IMR-90 (cell line): ENCODE measurements around the gene MYO9A. TPM values are rescaled to one million over a fixed set of nuclear protein-coding genes. Genes with fewer than 3 reads are reported as not detected.

ENCODE experiments used
- ATAC-seq: fragments of 200-7000 bp; cut with Tn5 transposase; 2 replicates; pipeline ENCODE4 v1.9.1; 2020; ENCODE audit warnings: low read depth, mild to moderate bottlenecking, moderate library complexity
- BruUV-seq: library from RNA; stranded (reverse); fragments of 400-500 nt; replicated peaks from 2 replicates; lab custom pipeline; 2021; lab: Mats Ljungman, UMichigan
- CTCF ChIA-PET: fragments of 300-600 bp; formaldehyde crosslinking; extraction: SDS; loops from one replicate; lab custom pipeline; 2021; ENCODE audit warnings: antibody characterized with exemption; lab: Yijun Ruan, JAX
- POLR2A ChIA-PET: fragments of 300-600 bp; sonication (Branson Sonifier 250); formaldehyde crosslinking; loops from one replicate; lab custom pipeline; 2022; ENCODE audit warnings: antibody characterized with exemption; ENCODE audit not compliant: unreplicated experiment; lab: Charles Lee
- DNase-seq: peaks from one replicate; pipeline ENCODE4 v3.0.0; 2013
- H2AFZ ChIP-seq: replicated peaks from 2 replicates; pipeline ENCODE3; 2013; ENCODE audit warnings: low read length, mild to moderate bottlenecking; ENCODE audit not compliant: poor library complexity
- H2AK5ac ChIP-seq: 2 replicates; pipeline ENCODE4 v1.6.1; 2013; ENCODE audit warnings: low read depth, low read length, inconsistent platforms
- H2AK9ac ChIP-seq: replicated peaks from 2 replicates; pipeline ENCODE3; 2013; ENCODE audit warnings: mild to moderate bottlenecking, low read depth, low read length, moderate library complexity; ENCODE audit not compliant: poor library complexity
- H2BK120ac ChIP-seq: 2 replicates; pipeline ENCODE4 v1.6.1; 2013; ENCODE audit warnings: low read depth, low read length, inconsistent platforms
- H2BK15ac ChIP-seq: 3 replicates; pipeline ENCODE4 v1.6.1; 2013; ENCODE audit warnings: low read depth, low read length, inconsistent platforms
- H2BK20ac ChIP-seq: 2 replicates; pipeline ENCODE4 v1.6.1; 2013; ENCODE audit warnings: low read depth, mild to moderate bottlenecking, inconsistent platforms, low read length, moderate library complexity
- H2BK5ac ChIP-seq: 2 replicates; pipeline ENCODE4 v1.6.1; 2013; ENCODE audit warnings: mild to moderate bottlenecking, low read depth, low read length, inconsistent platforms; ENCODE audit not compliant: poor library complexity, severe bottlenecking
- H3K14ac ChIP-seq: replicated peaks from 2 replicates; pipeline ENCODE4 v1.6.1; 2013; ENCODE audit warnings: low read depth, low read length, inconsistent platforms
- H3K18ac ChIP-seq: 2 replicates; pipeline ENCODE4 v1.6.1; 2013; ENCODE audit warnings: low read depth, low read length, control low read depth
- H3K23ac ChIP-seq: 2 replicates; pipeline ENCODE4 v1.6.1; 2013; ENCODE audit warnings: low read depth, low read length, inconsistent platforms
- H3K27ac ChIP-seq: 2 replicates; pipeline ENCODE4 v1.5.1; 2013; ENCODE audit warnings: mild to moderate bottlenecking, control low read depth, low read length; ENCODE audit not compliant: insufficient read depth
- H3K27me3 ChIP-seq: 2 replicates; pipeline ENCODE4 v1.6.1; 2013; ENCODE audit warnings: low read length; ENCODE audit not compliant: control insufficient read depth, insufficient read depth
- H3K36me3 ChIP-seq: 2 replicates; pipeline ENCODE4 v1.6.1; 2013; ENCODE audit warnings: low read length, mixed read lengths; ENCODE audit not compliant: control insufficient read depth, insufficient read depth
- H3K4ac ChIP-seq: 2 replicates; pipeline ENCODE4 v1.6.1; 2013; ENCODE audit warnings: low read depth, low read length, inconsistent platforms
- H3K4me1 ChIP-seq: 2 replicates; pipeline ENCODE4 v1.6.1; 2013; ENCODE audit warnings: low read length, mixed read lengths; ENCODE audit not compliant: control insufficient read depth, insufficient read depth
- H3K4me2 ChIP-seq: 2 replicates; pipeline ENCODE4 v1.6.1; 2013; ENCODE audit warnings: low read depth, mild to moderate bottlenecking, control low read depth, low read length, moderate library complexity
- H3K4me3 ChIP-seq: 2 replicates; pipeline ENCODE4 v1.5.1; 2013; ENCODE audit warnings: low read depth, mild to moderate bottlenecking, control low read depth, low read length, moderate library complexity; ENCODE audit not compliant: insufficient read depth
- H3K56ac ChIP-seq: 2 replicates; pipeline ENCODE4 v1.6.1; 2013; ENCODE audit warnings: low read length, inconsistent platforms; ENCODE audit not compliant: insufficient read depth; ENCODE audit errors: extremely low read depth
- H3K79me1 ChIP-seq, 2 experiments: 2 replicates each; pipeline ENCODE4 v1.6.1; 2013; ENCODE audit warnings: low read length in 2 of 2, inconsistent platforms in 1 of 2, low read depth in 1 of 2
- H3K9ac ChIP-seq: 2 replicates; pipeline ENCODE4 v1.6.1; 2013; ENCODE audit warnings: low read depth, low read length, control low read depth
- H3K9me1 ChIP-seq: 2 replicates; pipeline ENCODE4 v1.6.1; 2013; ENCODE audit warnings: low read length, inconsistent platforms; ENCODE audit not compliant: insufficient read depth
- H3K9me3 ChIP-seq: 2 replicates; pipeline ENCODE4 v1.6.1; 2013; ENCODE audit warnings: low read length; ENCODE audit not compliant: control insufficient read depth, insufficient read depth
- H4K20me1 ChIP-seq: 2 replicates; pipeline ENCODE4 v1.6.1; 2013; ENCODE audit warnings: low read length, inconsistent platforms; ENCODE audit not compliant: insufficient read depth
- H4K5ac ChIP-seq: 2 replicates; pipeline ENCODE4 v1.6.1; 2013; ENCODE audit warnings: mild to moderate bottlenecking, low read depth, low read length, control low read depth
- H4K8ac ChIP-seq, 2 experiments: 2 replicates each; pipeline ENCODE4 v1.6.1; 2013; ENCODE audit warnings: low read depth in 2 of 2, low read length in 2 of 2, control low read depth in 1 of 2, inconsistent platforms in 1 of 2
- H4K91ac ChIP-seq: 2 replicates; pipeline ENCODE4 v1.6.1; 2013; ENCODE audit warnings: low read depth, low read length, inconsistent platforms; ENCODE audit not compliant: insufficient read depth
- BHLHE40 ChIP-seq: fragments of 150-350 bp; IDR thresholded peaks from 2 replicates; pipeline ENCODE4 v1.6.1; 2016; ENCODE audit warnings: mild to moderate bottlenecking, low read depth, low read length
- CEBPB ChIP-seq: IDR thresholded peaks from 2 replicates; pipeline ENCODE4 v1.6.1; 2012; ENCODE audit warnings: low read depth, low read length, improper control_type of control experiment
- CHD1 ChIP-seq: IDR thresholded peaks from 2 replicates; pipeline ENCODE4 v1.6.1; 2012; ENCODE audit warnings: low read depth, low read length, improper control_type of control experiment
- ELK1 ChIP-seq: fragments of 150-350 bp; IDR thresholded peaks from 2 replicates; pipeline ENCODE4 v1.6.1; 2016; ENCODE audit warnings: low read depth, mild to moderate bottlenecking, low read length, moderate library complexity, borderline replicate concordance
- FOS ChIP-seq: fragments of 150-350 bp; IDR thresholded peaks from 2 replicates; pipeline ENCODE4 v1.6.1; 2016; ENCODE audit warnings: low read depth, low read length
- MAFK ChIP-seq: IDR thresholded peaks from 2 replicates; pipeline ENCODE4 v1.6.1; 2012; ENCODE audit warnings: low read depth, low read length, improper control_type of control experiment
- MAZ ChIP-seq: IDR thresholded peaks from 2 replicates; pipeline ENCODE4 v1.6.1; 2012; ENCODE audit warnings: low read depth, mild to moderate bottlenecking, low read length, improper control_type of control experiment, moderate library complexity, borderline replicate concordance
- RAD21 ChIP-seq: IDR thresholded peaks from 2 replicates; pipeline ENCODE4 v1.6.1; 2012; ENCODE audit warnings: low read length, improper control_type of control experiment
- RCOR1 ChIP-seq: IDR thresholded peaks from 2 replicates; pipeline ENCODE4 v1.6.1; 2012; ENCODE audit warnings: mild to moderate bottlenecking, low read length, improper control_type of control experiment; ENCODE audit not compliant: insufficient replicate concordance
- SMC3 ChIP-seq: fragments of 150-350 bp; IDR thresholded peaks from 2 replicates; pipeline ENCODE4 v1.6.1; 2016; ENCODE audit warnings: low read depth, mild to moderate bottlenecking, antibody characterized with exemption, low read length, moderate library complexity
- USF2 ChIP-seq: fragments of 150-350 bp; IDR thresholded peaks from 2 replicates; pipeline ENCODE4 v1.6.1; 2017; ENCODE audit warnings: mild to moderate bottlenecking, antibody characterized with exemption, low read length, low read depth
- WGBS, 2 experiments: methylation state at CpG; one replicate each; pipeline versions ENCODE4 v1.1.5 to v1.1.7; 2013; ENCODE audit warnings: missing lambda C conversion rate in 2 of 2; ENCODE audit not compliant: insufficient read length in 1 of 2; ENCODE audit errors: extremely low coverage in 2 of 2; 5-methylcytosine and 5-hydroxymethylcytosine counted together
- dilution Hi-C: fragments of 300-500 bp; cut with HindIII; formaldehyde crosslinking; loops from one replicate; pipeline ENCODE4 v1.14.3; 2018; ENCODE audit warnings: low sequenced_read_pairs; ENCODE audit not compliant: unreplicated experiment
- in situ Hi-C: fragments of 300-500 bp; cut with MboI; formaldehyde crosslinking; loops from 3 replicates; pipeline ENCODE4 v1.14.3; 2019; ENCODE audit warnings: low sequenced_read_pairs, inconsistent platforms, mixed read lengths
- intact Hi-C: fragments of 100-400 bp; cut with micrococcal nuclease; formaldehyde crosslinking; loops from 2 replicates; pipeline ENCODE4 v1.10.0; 2022
- polyA plus RNA-seq, 3 experiments: library from polyadenylated mRNA; depleted of rRNA; stranded (reverse); fragments of >200 nt; gene quantifications; 2 replicates each; pipeline ENCODE4 v1.2.3, GENCODE V29; 2012; ENCODE audit warnings: low replicate concordance in 1 of 3
- total RNA-seq: library from RNA; depleted of rRNA; stranded (reverse); fragments of >200 nt; gene quantifications from 2 replicates; pipeline ENCODE4 v1.2.3, GENCODE V29; 2012

Gene MYO9A
- total and polyA plus RNA-seq, 2 of the 4 experiments (the other 2 are of a cell fraction) = 6.0 to 49.5 TPM

- ATAC-seq (no peak), DNase-seq (no peak)
- H4K20me1 ChIP-seq = no peaks in the 10 kb centered on the region
- H3K4me2 ChIP-seq = no peak overlapping the region
- H2BK5ac ChIP-seq = no peak overlapping the region
- dilution Hi-C loops = no loop called here
- H3K18ac ChIP-seq = no peak overlapping the region
- POLR2A ChIA-PET = no interaction called here
- peak overlapping the region; percentile 38 for H2BK120ac ChIP-seq
- H3K27ac ChIP-seq = no peak overlapping the region
- peak overlapping the region; percentile 50 for H2BK20ac ChIP-seq
- no peak overlapping the region; the same call in 1 of the 2 replicates for H3K4ac ChIP-seq
- H3K79me1 ChIP-seq = no peaks in the 10 kb centered on the region
- no peaks in the 10 kb centered on the region for H3K9me3 ChIP-seq
- no peak overlapping the region for H4K5ac ChIP-seq
- 93% methylated on average over 5 of the region's 8 CpGs; no CpG with 5 or more reads in 1 of the 2 experiments for WGBS, 2 experiments
- no peak overlapping the region for H3K4me3 ChIP-seq
- H3K4me1 ChIP-seq = peaks cover 16% of the 10 kb centered on the region
- no TSS peak for BruUV-seq
- H4K91ac ChIP-seq = peak overlapping the region; percentile 20; the same call in 1 of the 2 replicates
- H2AFZ ChIP-seq = no peak overlapping the region
- peaks cover 18% of the 10 kb centered on the region for H3K9me1 ChIP-seq
- H3K9ac ChIP-seq = no peak overlapping the region
- H3K23ac ChIP-seq = no peak overlapping the region
- intact Hi-C loops = no loop called here
- TF ChIP-seq RAD21 (no peak), SMC3 (no peak), ELK1 (no peak), RCOR1 (no peak), BHLHE40 (no peak), FOS (no peak), MAFK (no peak), CHD1 (no peak), CEBPB (no peak), USF2 (no peak), MAZ (no peak)
- H3K56ac ChIP-seq = no peak overlapping the region
- H3K14ac ChIP-seq = no peak overlapping the region
- peak overlapping the region; percentile 38; the same call in 1 of the 2 replicates for H2AK5ac ChIP-seq
- in situ Hi-C loops = no loop called here
- no peak overlapping the region for H2AK9ac ChIP-seq
- H4K8ac ChIP-seq = 0 out of 4 replicates have a peak overlapping the region, but pooled peaks of 1 of the 2 experiments have one; percentile 41
- H3K27me3 ChIP-seq = no peaks in the 10 kb centered on the region
- H2BK15ac ChIP-seq = no peak overlapping the region
- H3K36me3 ChIP-seq = peaks cover 13% of the 10 kb centered on the region
- CTCF ChIA-PET = interaction anchor here (1.5 kb wide), 1 partner anchor 20 kb away, joined by 5 read pairs; no protein-coding TSS in a partner anchor
These were observed 336.0 kb downstream of the MYO9A start for GRCh38 chr15:71781965-71782265.
